ENCODE data around the gene TUBA3E. TPM values are rescaled to one million over a fixed set of nuclear protein-coding genes. Genes with fewer than 3 reads are reported as not detected.
"Not testable (repeated sequence)": the region's sequence is repeated elsewhere in the genome, so short reads cannot be mapped to it uniquely, and the experiment has no call there.

The TUBA3E gene
- total RNA-seq, 2 experiments from 2014 or later, result not detected

DNA sequence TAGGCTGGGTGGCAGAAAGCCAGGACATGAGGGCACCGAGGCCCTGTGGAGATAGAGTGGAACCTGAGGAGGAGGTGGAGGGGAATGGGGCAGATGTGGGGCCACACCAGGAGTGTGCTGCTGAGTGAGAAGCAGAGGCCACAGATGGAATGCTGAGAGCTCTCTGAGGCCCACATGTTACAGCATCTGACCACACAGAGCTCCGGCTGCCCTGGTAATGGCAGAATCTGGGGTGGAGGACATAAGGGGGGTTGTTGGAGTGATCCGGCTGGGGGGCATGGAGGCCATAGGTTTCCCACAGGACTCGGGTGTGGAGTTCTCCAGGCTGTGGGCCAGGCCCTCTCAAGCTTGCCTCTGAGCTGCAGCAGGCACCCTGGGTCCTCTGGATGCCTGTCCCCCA, 12.3 kb downstream of the TUBA3E start:
- H3K9me3 ChIP-seq (ENCODE audit: low read length), result no peaks in the 10 kb centered on the region
- H4K20me1 ChIP-seq (ENCODE audit: insufficient read depth, low read length), result no peaks in the 10 kb centered on the region
- peaks cover 8% of the 10 kb centered on the region for H3K4me1 ChIP-seq (ENCODE audit: insufficient read depth, low read length, poor library complexity, severe bottlenecking)
- ChIA-PET POLR2A (no interaction called here), CTCF (ENCODE audit: unreplicated experiment) (no interaction called here)
- H3K9me2 ChIP-seq (ENCODE audit: insufficient read depth, low read length), result no peaks in the 10 kb centered on the region
- intact Hi-C loops (cut with micrococcal nuclease; ENCODE audit: unreplicated experiment), result no loop called here
- H3K36me3 ChIP-seq (ENCODE audit: insufficient read depth, low read length), result peaks cover 17% of the 10 kb centered on the region
- TF ChIP-seq EZH2phosphoT487 (IDR thresholded peaks at IDR 0.05; ENCODE audit: borderline replicate concordance, low read depth, low read length), result no peak
- TF ChIP-seq, protein P1, sequence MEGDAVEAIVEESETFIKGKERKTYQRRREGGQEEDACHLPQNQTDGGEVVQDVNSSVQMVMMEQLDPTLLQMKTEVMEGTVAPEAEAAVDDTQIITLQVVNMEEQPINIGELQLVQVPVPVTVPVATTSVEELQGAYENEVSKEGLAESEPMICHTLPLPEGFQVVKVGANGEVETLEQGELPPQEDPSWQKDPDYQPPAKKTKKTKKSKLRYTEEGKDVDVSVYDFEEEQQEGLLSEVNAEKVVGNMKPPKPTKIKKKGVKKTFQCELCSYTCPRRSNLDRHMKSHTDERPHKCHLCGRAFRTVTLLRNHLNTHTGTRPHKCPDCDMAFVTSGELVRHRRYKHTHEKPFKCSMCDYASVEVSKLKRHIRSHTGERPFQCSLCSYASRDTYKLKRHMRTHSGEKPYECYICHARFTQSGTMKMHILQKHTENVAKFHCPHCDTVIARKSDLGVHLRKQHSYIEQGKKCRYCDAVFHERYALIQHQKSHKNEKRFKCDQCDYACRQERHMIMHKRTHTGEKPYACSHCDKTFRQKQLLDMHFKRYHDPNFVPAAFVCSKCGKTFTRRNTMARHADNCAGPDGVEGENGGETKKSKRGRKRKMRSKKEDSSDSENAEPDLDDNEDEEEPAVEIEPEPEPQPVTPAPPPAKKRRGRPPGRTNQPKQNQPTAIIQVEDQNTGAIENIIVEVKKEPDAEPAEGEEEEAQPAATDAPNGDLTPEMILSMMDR (conservative IDR thresholded peaks at IDR 0.05; ENCODE audit: low read length), result no peak
- no peak overlapping the region for H2AFZ ChIP-seq (ENCODE audit: low read length)
- H3K27ac ChIP-seq (ENCODE audit: low read depth, low read length, poor library complexity, severe bottlenecking), result no peak overlapping the region
- H3K79me2 ChIP-seq (ENCODE audit: insufficient read depth, low read depth, low read length), result peaks cover 28% of the 10 kb centered on the region
- no peak overlapping the region for H3K4me3 ChIP-seq (ENCODE audit: low read depth, low read length, poor library complexity, severe bottlenecking)
- no peak for DNase-seq (ENCODE audit: low spot score)
- H3K4me2 ChIP-seq (ENCODE audit: low read length), result no peak overlapping the region
- no TSS peak for BruUV-seq (replicated peaks)

DNA sequence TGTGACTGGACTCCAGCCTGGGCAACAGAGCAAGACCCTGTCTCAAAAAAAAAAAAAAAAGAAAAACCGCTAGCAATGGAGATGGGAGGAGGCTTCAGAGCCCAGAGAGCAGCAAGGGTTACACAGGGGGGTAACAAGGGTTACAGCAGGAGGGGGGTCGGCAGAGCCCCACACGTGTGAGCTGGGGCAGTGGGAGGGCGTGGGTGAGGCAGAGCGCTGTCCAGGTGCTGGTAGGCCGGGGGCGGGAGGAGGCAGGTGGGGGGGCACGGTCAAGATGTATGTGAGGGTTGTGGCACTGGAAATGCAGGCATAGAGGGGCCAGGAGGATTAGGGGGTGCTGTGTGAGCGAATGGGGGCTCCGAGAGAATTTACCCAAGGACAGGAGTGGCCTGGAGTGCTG, 12.8 kb downstream of the TUBA3E start:
- H3K4me3 ChIP-seq (ENCODE audit: low read depth, low read length, poor library complexity, severe bottlenecking), result no peak overlapping the region
- H3K9me2 ChIP-seq (ENCODE audit: insufficient read depth, low read length), result no peaks in the 10 kb centered on the region
- no peaks in the 10 kb centered on the region for H3K9me3 ChIP-seq (ENCODE audit: low read length)
- H4K20me1 ChIP-seq (ENCODE audit: insufficient read depth, low read length), result no peaks in the 10 kb centered on the region
- H3K4me1 ChIP-seq (ENCODE audit: insufficient read depth, low read length, poor library complexity, severe bottlenecking), result peaks cover 9% of the 10 kb centered on the region
- H2AFZ ChIP-seq (ENCODE audit: low read length), result no peak overlapping the region
- BruUV-seq (replicated peaks), result no TSS peak
- CTCF ChIA-PET (ENCODE audit: unreplicated experiment), result no interaction called here
- DNase-seq (ENCODE audit: low spot score), result no peak
- POLR2A ChIA-PET, result interaction anchor here (0.7 kb wide), 1 partner anchor 181 kb away, joined by 3 read pairs; no protein-coding TSS in a partner anchor
- peaks cover 32% of the 10 kb centered on the region for H3K79me2 ChIP-seq (ENCODE audit: insufficient read depth, low read depth, low read length)
- intact Hi-C loops (cut with micrococcal nuclease; ENCODE audit: unreplicated experiment), result no loop called here
- TF ChIP-seq EZH2phosphoT487 (IDR thresholded peaks at IDR 0.05; ENCODE audit: borderline replicate concordance, low read depth, low read length), result no peak
- TF ChIP-seq, protein P1 (conservative IDR thresholded peaks at IDR 0.05; ENCODE audit: low read length), result no peak
- H3K36me3 ChIP-seq (ENCODE audit: insufficient read depth, low read length), result peaks cover 17% of the 10 kb centered on the region
- no peak overlapping the region for H3K27ac ChIP-seq (ENCODE audit: low read depth, low read length, poor library complexity, severe bottlenecking)
- H3K4me2 ChIP-seq (ENCODE audit: low read length), result no peak overlapping the region

DNA sequence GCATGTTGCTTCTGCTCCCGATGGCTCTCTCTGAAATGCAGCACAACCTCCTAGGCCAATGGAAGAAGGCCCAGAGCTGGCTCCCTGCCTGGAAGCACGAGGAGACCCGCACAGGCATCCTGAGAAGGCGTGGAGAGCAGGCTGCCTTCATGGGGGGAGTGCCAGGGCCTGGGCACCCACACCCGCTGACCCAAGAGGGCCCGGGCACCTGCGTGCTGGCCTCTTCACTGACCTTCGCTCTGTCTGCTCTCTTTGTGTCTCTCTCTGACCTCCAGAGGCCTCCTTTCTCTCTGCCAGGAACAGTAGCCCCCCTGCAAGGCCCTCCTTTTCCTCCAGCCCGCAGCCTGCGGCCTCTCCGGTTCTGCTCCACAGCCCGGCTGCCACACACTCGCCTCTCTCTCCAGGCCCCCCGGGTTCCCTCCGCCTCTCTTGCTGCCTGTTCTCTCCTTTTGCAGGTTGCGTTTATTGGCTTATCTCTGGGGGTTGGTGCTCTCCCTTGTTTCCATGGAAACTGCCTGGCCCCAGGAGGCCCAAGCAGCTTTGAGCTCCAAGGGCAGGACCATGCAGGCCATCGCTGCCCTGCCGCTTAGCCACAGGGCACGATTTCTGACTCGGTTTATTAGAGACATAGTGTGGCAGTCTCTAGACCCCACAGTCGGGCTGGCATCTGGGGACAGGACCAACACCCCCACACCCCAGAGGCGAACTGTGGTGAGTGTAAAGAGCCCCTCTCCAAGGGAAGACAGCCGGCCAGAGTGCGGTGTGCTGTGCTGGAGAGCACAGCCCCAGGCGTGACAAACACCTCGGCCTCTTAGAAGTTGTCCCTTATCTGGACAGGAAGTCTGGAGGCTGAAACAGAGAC, 14.5 kb downstream of the TUBA3E start:
- H3K4me2 ChIP-seq (ENCODE audit: low read length), result peak overlapping the region; percentile 99
- CTCF ChIA-PET (ENCODE audit: unreplicated experiment), result no interaction called here
- BruUV-seq (replicated peaks), result TSS peak; percentile 51
- no peaks in the 10 kb centered on the region for H4K20me1 ChIP-seq (ENCODE audit: insufficient read depth, low read length)
- no peak for DNase-seq (ENCODE audit: low spot score)
- H3K9me2 ChIP-seq (ENCODE audit: insufficient read depth, low read length), result no peaks in the 10 kb centered on the region
- peaks cover 49% of the 10 kb centered on the region for H3K79me2 ChIP-seq (ENCODE audit: insufficient read depth, low read depth, low read length)
- H3K9me3 ChIP-seq (ENCODE audit: low read length), result no peaks in the 10 kb centered on the region
- no peak for TF ChIP-seq EZH2phosphoT487 (IDR thresholded peaks at IDR 0.05; ENCODE audit: borderline replicate concordance, low read depth, low read length)
- TF ChIP-seq, protein P1 (conservative IDR thresholded peaks at IDR 0.05; ENCODE audit: low read length), result no peak
- intact Hi-C loops (cut with micrococcal nuclease; ENCODE audit: unreplicated experiment), result loop anchor here (2.0 to 5.0 kb wide), 3 partner anchors 36 to 204 kb away; partner anchors contain the start of genes CCDC74B and IMP4
- H3K36me3 ChIP-seq (ENCODE audit: insufficient read depth, low read length), result peaks cover 26% of the 10 kb centered on the region
- H3K4me3 ChIP-seq (ENCODE audit: low read depth, low read length, poor library complexity, severe bottlenecking), result peak overlapping the region; percentile 96
- H3K27ac ChIP-seq (ENCODE audit: low read depth, low read length, poor library complexity, severe bottlenecking), result peak overlapping the region; percentile 51
- peaks cover 21% of the 10 kb centered on the region for H3K4me1 ChIP-seq (ENCODE audit: insufficient read depth, low read length, poor library complexity, severe bottlenecking)
- POLR2A ChIA-PET, result no interaction called here
- no peak overlapping the region for H2AFZ ChIP-seq (ENCODE audit: low read length)

GRCh38 chr2:130182826-130183511, 15.3 kb downstream of the TUBA3E start:
- peaks cover 21% of the 10 kb centered on the region for H3K4me1 ChIP-seq (ENCODE audit: insufficient read depth, low read length, poor library complexity, severe bottlenecking)
- H3K9me3 ChIP-seq (ENCODE audit: low read length); DNase-seq (ENCODE audit: low spot score); POLR2A ChIA-PET; BruUV-seq (replicated peaks); H3K9me2 ChIP-seq (ENCODE audit: insufficient read depth, low read length); H4K20me1 ChIP-seq (ENCODE audit: insufficient read depth, low read length); H2AFZ ChIP-seq (ENCODE audit: low read length): not testable (repeated sequence)
- H3K36me3 ChIP-seq (ENCODE audit: insufficient read depth, low read length), result peaks cover 34% of the 10 kb centered on the region
- peak overlapping the region; percentile 96 for H3K4me3 ChIP-seq (ENCODE audit: low read depth, low read length, poor library complexity, severe bottlenecking)
- peaks cover 57% of the 10 kb centered on the region for H3K79me2 ChIP-seq (ENCODE audit: insufficient read depth, low read depth, low read length)
- CTCF ChIA-PET (ENCODE audit: unreplicated experiment), result interaction anchor here (0.5 kb wide), 1 partner anchor 168 kb away, joined by 7 read pairs; no protein-coding TSS in a partner anchor
- intact Hi-C loops (cut with micrococcal nuclease; ENCODE audit: unreplicated experiment), result loop anchor here (2.0 to 5.0 kb wide), 3 partner anchors 36 to 204 kb away; partner anchors contain the start of genes CCDC74B and IMP4
- peak overlapping the region; percentile 51 for H3K27ac ChIP-seq (ENCODE audit: low read depth, low read length, poor library complexity, severe bottlenecking)
- peak overlapping the region; percentile 99 for H3K4me2 ChIP-seq (ENCODE audit: low read length)

All from OCI-LY7 (cell line).